Nephron progenitor cell (in vitro differentiated cells): ENCODE data around the gene NUBP1.
"Not testable (repeated sequence)": the region's sequence is repeated elsewhere in the genome, so short reads cannot be mapped to it uniquely, and the experiment has no call there.

Experiments used
- DNase-seq: peaks from one replicate; pipeline ENCODE4 v3.0.0; 2021
- H3K27ac Mint-ChIP-seq: 2 replicates; pipeline ENCODE4 v1.8.0; 2021; ENCODE audit warnings: mild to moderate bottlenecking, moderate library complexity, mixed read lengths
- H3K27me3 Mint-ChIP-seq: 2 replicates; pipeline ENCODE4 v1.8.0; 2021; ENCODE audit warnings: mild to moderate bottlenecking, low read depth, mixed read lengths; ENCODE audit not compliant: poor library complexity
- H3K36me3 Mint-ChIP-seq: 2 replicates; pipeline ENCODE4 v1.8.0; 2021; ENCODE audit warnings: low read depth, mixed read lengths
- H3K4me1 Mint-ChIP-seq: 2 replicates; pipeline ENCODE4 v1.8.0; 2021; ENCODE audit warnings: mixed read lengths
- H3K4me3 Mint-ChIP-seq: 2 replicates; pipeline ENCODE4 v1.8.0; 2021; ENCODE audit warnings: mild to moderate bottlenecking, moderate library complexity, mixed read lengths
- H3K9me3 Mint-ChIP-seq: 2 replicates; pipeline ENCODE4 v1.8.0; 2021; ENCODE audit warnings: mild to moderate bottlenecking, moderate library complexity, mixed read lengths
- TF ChIP-seq, protein P1 (sequence below): fragments of 200-600 bp; sonication (generic); IDR thresholded peaks from 2 replicates; pipeline ENCODE4 v1.5.0; 2021; ENCODE audit warnings: antibody characterized with exemption

The NUBP1 gene

GRCh38 chr16:10767127-10767526 lies 23.5 kb downstream of the NUBP1 start:
- Mint-ChIP-seq H3K36me3 (peaks cover 55% of the 10 kb centered on the region), H3K9me3 (no peaks in the 10 kb centered on the region)

DNA sequence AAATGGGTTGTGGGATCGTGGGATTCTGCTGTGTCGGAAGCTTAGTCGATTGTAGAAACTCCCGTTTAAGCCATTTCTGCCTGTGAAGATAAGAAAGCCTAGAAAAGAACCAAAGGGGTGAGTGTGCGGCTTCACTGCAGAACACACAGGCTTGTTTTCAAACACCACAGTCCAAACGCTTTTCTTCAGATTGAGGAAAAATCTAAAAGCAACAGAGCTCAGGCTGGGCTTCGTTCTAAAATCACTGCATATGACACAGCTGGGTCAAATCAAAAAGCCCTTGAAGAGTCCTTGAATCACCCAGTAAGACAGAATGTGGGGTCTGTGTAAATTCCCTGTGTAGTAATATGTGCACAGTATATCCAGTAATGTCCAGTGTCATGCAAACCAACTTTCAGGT lies 25.7 kb downstream of the NUBP1 start:
- TF ChIP-seq, protein P1, sequence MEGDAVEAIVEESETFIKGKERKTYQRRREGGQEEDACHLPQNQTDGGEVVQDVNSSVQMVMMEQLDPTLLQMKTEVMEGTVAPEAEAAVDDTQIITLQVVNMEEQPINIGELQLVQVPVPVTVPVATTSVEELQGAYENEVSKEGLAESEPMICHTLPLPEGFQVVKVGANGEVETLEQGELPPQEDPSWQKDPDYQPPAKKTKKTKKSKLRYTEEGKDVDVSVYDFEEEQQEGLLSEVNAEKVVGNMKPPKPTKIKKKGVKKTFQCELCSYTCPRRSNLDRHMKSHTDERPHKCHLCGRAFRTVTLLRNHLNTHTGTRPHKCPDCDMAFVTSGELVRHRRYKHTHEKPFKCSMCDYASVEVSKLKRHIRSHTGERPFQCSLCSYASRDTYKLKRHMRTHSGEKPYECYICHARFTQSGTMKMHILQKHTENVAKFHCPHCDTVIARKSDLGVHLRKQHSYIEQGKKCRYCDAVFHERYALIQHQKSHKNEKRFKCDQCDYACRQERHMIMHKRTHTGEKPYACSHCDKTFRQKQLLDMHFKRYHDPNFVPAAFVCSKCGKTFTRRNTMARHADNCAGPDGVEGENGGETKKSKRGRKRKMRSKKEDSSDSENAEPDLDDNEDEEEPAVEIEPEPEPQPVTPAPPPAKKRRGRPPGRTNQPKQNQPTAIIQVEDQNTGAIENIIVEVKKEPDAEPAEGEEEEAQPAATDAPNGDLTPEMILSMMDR = no peak
- H3K27ac Mint-ChIP-seq = no peak overlapping the region
- DNase-seq = no peak
- H3K4me1 Mint-ChIP-seq = no peaks in the 10 kb centered on the region
- H3K4me3 Mint-ChIP-seq = no peak overlapping the region
- no peaks in the 10 kb centered on the region for H3K9me3 Mint-ChIP-seq
- H3K27me3 Mint-ChIP-seq = no peaks in the 10 kb centered on the region
- H3K36me3 Mint-ChIP-seq = peaks cover 42% of the 10 kb centered on the region

More at GRCh38 chr16:10767127-10767526, 23.5 kb downstream of the NUBP1 start:
- no peak for DNase-seq
- H3K27me3 Mint-ChIP-seq = no peaks in the 10 kb centered on the region
- H3K4me1 Mint-ChIP-seq = no peaks in the 10 kb centered on the region
- H3K27ac Mint-ChIP-seq = no peak overlapping the region
- TF ChIP-seq, protein P1 = no peak
- no peak overlapping the region for H3K4me3 Mint-ChIP-seq

GRCh38 chr16:10770907-10771306 lies 27.3 kb downstream of the NUBP1 start:
- Mint-ChIP-seq H3K36me3 (peaks cover 27% of the 10 kb centered on the region), H3K27ac (no peak overlapping the region), H3K27me3 (peaks cover 2% of the 10 kb centered on the region), H3K4me3 (no peak overlapping the region), H3K4me1 (peaks cover 6% of the 10 kb centered on the region), H3K9me3 (no peaks in the 10 kb centered on the region)
- TF ChIP-seq, protein P1 = no peak
- DNase-seq = no peak

GRCh38 chr16:10776280-10776679 lies 32.6 kb downstream of the NUBP1 start:
- H3K27me3 Mint-ChIP-seq = peaks cover 2% of the 10 kb centered on the region
- DNase-seq = no peak
- no peak overlapping the region for H3K27ac Mint-ChIP-seq
- TF ChIP-seq, protein P1 = no peak
- peaks cover 4% of the 10 kb centered on the region for H3K36me3 Mint-ChIP-seq
- H3K4me1 Mint-ChIP-seq = peaks cover 24% of the 10 kb centered on the region
- peaks cover 2% of the 10 kb centered on the region for H3K9me3 Mint-ChIP-seq
- no peak overlapping the region for H3K4me3 Mint-ChIP-seq

DNA sequence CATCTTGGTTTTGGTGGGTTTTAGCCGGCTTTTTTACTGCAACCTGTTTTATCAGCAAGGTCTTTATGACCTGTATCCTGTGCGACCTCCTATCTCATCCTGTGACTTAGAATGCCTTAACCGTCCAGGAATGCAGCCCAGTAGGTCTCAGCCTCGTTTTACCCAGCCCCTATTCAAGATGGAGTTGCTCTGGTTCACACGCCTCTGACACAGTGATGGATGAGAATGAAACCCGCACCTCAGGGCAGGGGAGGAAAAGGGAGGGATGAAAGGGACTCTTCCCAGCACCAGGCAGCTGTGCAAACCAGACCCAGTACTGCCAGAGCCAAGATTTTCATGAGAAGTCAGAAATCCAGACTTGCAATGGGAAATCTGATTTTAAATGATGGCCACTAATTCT lies 33.3 kb downstream of the NUBP1 start:
- H3K4me3 Mint-ChIP-seq, H3K27me3 Mint-ChIP-seq, H3K9me3 Mint-ChIP-seq, H3K27ac Mint-ChIP-seq, DNase-seq, H3K36me3 Mint-ChIP-seq: not testable (repeated sequence)
- H3K4me1 Mint-ChIP-seq = peaks cover 24% of the 10 kb centered on the region

DNA sequence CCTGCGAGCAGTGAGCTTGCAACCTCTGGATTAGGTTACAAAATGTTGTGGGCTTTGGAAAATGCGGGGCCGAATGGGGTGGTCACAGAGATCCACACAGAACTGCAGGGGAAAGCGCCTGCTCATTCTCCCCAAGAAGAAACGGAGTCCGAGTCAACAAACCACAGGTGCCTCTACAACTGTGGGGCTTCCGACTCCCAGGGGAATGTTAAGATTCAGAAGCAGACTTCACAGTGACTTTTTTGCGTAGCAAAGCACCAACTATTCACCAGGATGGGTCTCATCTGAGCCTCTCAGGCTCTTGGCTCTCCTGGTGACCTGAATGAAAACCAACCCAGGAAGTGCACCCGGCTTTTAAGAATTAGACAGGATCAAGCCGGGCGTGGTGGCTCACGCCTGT lies 33.7 kb downstream of the NUBP1 start:
- no peak overlapping the region for H3K4me3 Mint-ChIP-seq
- peaks cover 24% of the 10 kb centered on the region for H3K4me1 Mint-ChIP-seq
- TF ChIP-seq, protein P1 = no peak
- H3K27ac Mint-ChIP-seq = no peak overlapping the region
- H3K9me3 Mint-ChIP-seq = peaks cover 10% of the 10 kb centered on the region
- DNase-seq = no peak
- peaks cover 6% of the 10 kb centered on the region for H3K27me3 Mint-ChIP-seq
- H3K36me3 Mint-ChIP-seq = peaks cover 8% of the 10 kb centered on the region

DNA sequence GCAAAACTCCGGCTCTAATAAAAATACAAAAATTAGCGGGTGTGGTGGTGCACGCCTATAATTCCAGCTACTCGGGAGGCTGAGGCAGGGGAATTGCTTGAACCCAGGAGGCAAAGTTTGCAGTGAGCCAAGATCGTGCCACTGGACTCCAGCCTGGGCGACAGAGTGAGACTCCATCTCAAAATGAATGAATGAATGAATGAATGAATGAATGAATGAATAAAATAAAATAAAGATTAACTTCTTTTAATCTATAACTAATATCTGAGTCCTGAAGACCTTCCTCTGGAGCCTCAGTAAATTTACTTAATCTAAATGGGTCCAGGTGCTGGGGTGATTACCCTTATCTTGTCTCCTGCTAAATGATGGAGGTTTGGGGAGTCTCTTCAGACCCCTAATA lies 36.3 kb downstream of the NUBP1 start:
- H3K27ac Mint-ChIP-seq, DNase-seq, H3K27me3 Mint-ChIP-seq, H3K4me3 Mint-ChIP-seq, H3K36me3 Mint-ChIP-seq: not testable (repeated sequence)
- Mint-ChIP-seq H3K4me1 (peaks cover 24% of the 10 kb centered on the region), H3K9me3 (peaks cover 17% of the 10 kb centered on the region)
